Stimulated activated naive B cell treated with anti-CD40 and anti-IgM and Interleukin-4, amounts not matched to agents 10 μg/mL and 1 μg/mL and 100 μg/mL, for 72 hours (primary cell): Measurements from ENCODE around the gene GUCY1A2.
"Not testable (repeated sequence)": the region's sequence is repeated elsewhere in the genome, so short reads cannot be mapped to it uniquely, and the experiment has no call there.

Experiments
- ATAC-seq, 2 donors: fragments of 150-1000 bp; cut with Tn5 transposase; replicated peaks; 2 replicates each; pipeline ENCODE4 v1.10.0; 2021; ENCODE audit warnings: moderate library complexity in 1 of 2
- DNase-seq: peaks from one replicate; pipeline ENCODE4 v3.0.0; 2021
- H3K27ac Mint-ChIP-seq: one replicate; pipeline ENCODE4 v1.8.0; 2022; ENCODE audit warnings: mild to moderate bottlenecking, mixed read lengths
- H3K27me3 Mint-ChIP-seq, 2 donors: one replicate each; pipeline ENCODE4 v1.8.0; 2022; ENCODE audit warnings: mixed read lengths in 2 of 2
- H3K36me3 Mint-ChIP-seq, 2 donors: one replicate each; pipeline ENCODE4 v1.8.0; 2022; ENCODE audit warnings: mixed read lengths in 2 of 2, mild to moderate bottlenecking in 1 of 2
- H3K4me1 Mint-ChIP-seq, 2 donors: one replicate each; pipeline ENCODE4 v1.8.0; 2022; ENCODE audit warnings: mixed read lengths in 2 of 2, mild to moderate bottlenecking in 1 of 2
- H3K4me3 Mint-ChIP-seq, 2 donors: one replicate each; pipeline ENCODE4 v1.8.0; 2022; ENCODE audit warnings: mild to moderate bottlenecking in 2 of 2, mixed read lengths in 2 of 2, moderate library complexity in 1 of 2
- H3K9me3 Mint-ChIP-seq, 2 donors: one replicate each; pipeline ENCODE4 v1.8.0; 2022; ENCODE audit warnings: mixed read lengths in 2 of 2, mild to moderate bottlenecking in 1 of 2

GUCY1A2 gene

GRCh38 chr11:106943089-106943488 is 75.2 kb downstream of the GUCY1A2 start:
- Mint-ChIP-seq H3K9me3 (peaks cover 0 to 2% of the 10 kb centered on the region in 2 donors), H3K4me1 (no peaks in the 10 kb centered on the region), H3K27ac (no peak overlapping the region), H3K27me3 (no peaks in the 10 kb centered on the region), H3K36me3 (no peaks in the 10 kb centered on the region), H3K4me3 (no peak overlapping the region)
- DNase-seq = no peak
- ATAC-seq = no peak

DNA sequence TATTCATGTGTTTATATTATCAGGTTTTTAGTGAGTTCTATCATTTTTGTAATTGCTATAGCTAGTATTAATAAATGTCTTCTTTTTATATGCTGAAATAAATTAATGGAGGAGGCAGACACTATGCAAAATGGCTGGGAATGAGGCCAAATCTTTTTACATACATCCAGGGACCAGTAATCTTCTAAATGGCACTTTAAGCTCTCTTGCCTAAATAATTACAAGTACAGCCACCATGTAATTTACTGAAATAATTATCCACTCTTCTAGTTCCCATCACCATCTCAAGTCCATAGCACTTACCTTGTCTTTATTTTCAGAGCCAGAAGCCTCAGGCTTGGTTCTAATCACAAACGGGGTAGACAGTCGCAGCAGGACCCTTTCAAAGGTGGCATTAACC is 79.1 kb downstream of the GUCY1A2 start:
- Mint-ChIP-seq H3K4me3 (no peak overlapping the region), H3K27me3 (no peaks in the 10 kb centered on the region), H3K4me1 (no peaks in the 10 kb centered on the region), H3K9me3 (peaks cover 2 to 4% of the 10 kb centered on the region in 2 donors), H3K36me3 (no peaks in the 10 kb centered on the region), H3K27ac (no peak overlapping the region)
- ATAC-seq (no peak), DNase-seq (no peak)

DNA sequence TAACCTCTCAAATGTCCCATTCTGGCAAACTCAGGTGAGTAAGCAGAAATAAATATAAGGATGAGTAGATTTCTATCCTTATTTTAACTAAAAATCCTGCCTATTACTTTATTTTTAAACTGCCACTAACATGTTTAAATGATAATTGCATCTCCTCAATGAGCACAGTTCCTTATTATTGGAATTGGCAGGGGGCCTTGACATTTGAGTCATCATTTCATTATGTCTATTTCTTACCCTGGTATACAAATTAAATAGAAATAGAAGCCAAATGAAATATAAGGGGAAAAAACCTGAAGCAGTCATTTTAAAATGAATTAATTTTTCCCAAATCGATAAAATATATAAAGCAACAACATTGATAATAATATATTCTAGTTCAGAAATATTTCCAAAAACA is 81.2 kb downstream of the GUCY1A2 start:
- Mint-ChIP-seq H3K4me1 (no peaks in the 10 kb centered on the region), H3K9me3 (peaks cover 2 to 4% of the 10 kb centered on the region in 2 donors), H3K27ac (no peak overlapping the region), H3K4me3 (no peak overlapping the region), H3K36me3 (no peaks in the 10 kb centered on the region), H3K27me3 (no peaks in the 10 kb centered on the region)
- DNase-seq (no peak), ATAC-seq (no peak)

GRCh38 chr11:106925245-106925644 is 93.0 kb downstream of the GUCY1A2 start:
- no peak overlapping the region for H3K4me3 Mint-ChIP-seq
- peaks cover 0 to 1% of the 10 kb centered on the region in 2 donors for H3K9me3 Mint-ChIP-seq
- no peaks in the 10 kb centered on the region for H3K4me1 Mint-ChIP-seq
- H3K27ac Mint-ChIP-seq = no peak overlapping the region
- ATAC-seq = no peak
- DNase-seq = no peak
- no peaks in the 10 kb centered on the region for H3K36me3 Mint-ChIP-seq
- no peaks in the 10 kb centered on the region for H3K27me3 Mint-ChIP-seq

- Mint-ChIP-seq H3K9me3 (peaks cover 0 to 1% of the 10 kb centered on the region in 2 donors), H3K36me3 (no peaks in the 10 kb centered on the region), H3K27me3 (no peaks in the 10 kb centered on the region)
Measured at GRCh38 chr11:106920899-106921509, 97.3 kb downstream of the GUCY1A2 start.

DNA sequence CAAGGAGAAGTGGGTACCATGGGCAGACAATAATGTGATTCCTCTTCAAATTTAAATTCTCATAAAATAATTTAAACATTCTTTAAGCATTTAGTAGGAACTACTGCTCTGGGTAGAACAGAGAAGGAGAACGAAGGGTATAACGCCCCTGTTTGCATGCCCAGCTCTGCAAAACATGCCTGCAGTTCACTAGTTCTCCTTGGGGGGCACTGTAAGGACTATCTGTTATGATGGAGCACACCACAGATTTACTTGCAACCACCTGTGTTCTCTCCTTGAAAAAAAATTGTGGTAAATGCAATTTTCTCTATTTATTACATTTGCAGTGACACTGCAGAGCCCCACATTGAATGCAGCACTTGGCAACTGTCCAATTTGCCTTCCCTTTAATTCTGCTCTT is 100.3 kb downstream of the GUCY1A2 start:
- Mint-ChIP-seq H3K9me3 (peaks cover 0 to 1% of the 10 kb centered on the region in 2 donors), H3K27ac (no peak overlapping the region), H3K4me3 (no peak overlapping the region), H3K36me3 (no peaks in the 10 kb centered on the region), H3K27me3 (no peaks in the 10 kb centered on the region), H3K4me1 (no peaks in the 10 kb centered on the region)
- ATAC-seq = no peak
- DNase-seq = no peak

More at GRCh38 chr11:106920899-106921509, 97.3 kb downstream of the GUCY1A2 start:
- H3K4me1 Mint-ChIP-seq = no peaks in the 10 kb centered on the region
- no peak overlapping the region for H3K4me3 Mint-ChIP-seq
- no peak for DNase-seq
- no peak overlapping the region for H3K27ac Mint-ChIP-seq
- no peak for ATAC-seq

DNA sequence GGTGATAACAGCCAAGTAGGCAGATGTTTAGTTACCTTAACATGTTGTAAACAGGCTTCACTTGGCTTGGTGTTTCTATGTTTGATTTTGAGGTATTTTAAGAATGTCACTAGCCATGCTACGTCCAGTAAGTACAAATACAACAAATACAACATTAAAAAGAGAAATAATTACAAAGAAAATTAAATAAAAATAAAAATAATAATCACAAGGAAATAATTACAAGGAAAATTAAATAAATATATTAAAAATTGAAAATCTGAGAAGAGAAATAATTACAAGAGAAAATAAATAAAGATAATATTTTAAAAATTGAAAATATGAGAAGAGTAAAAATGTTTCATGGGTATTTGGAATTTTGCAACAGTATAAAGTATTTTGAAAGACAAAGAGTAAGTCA is 103.9 kb downstream of the GUCY1A2 start:
- Mint-ChIP-seq H3K27me3 (no peaks in the 10 kb centered on the region), H3K36me3 (no peaks in the 10 kb centered on the region), H3K9me3 (no peaks in the 10 kb centered on the region), H3K4me1 (no peaks in the 10 kb centered on the region), H3K4me3 (no peak overlapping the region), H3K27ac (no peak overlapping the region)
- no peak for DNase-seq
- ATAC-seq = no peak

- no peaks in the 10 kb centered on the region for H3K4me1 Mint-ChIP-seq
- H3K9me3 Mint-ChIP-seq = no peaks in the 10 kb centered on the region
- DNase-seq (no peak), ATAC-seq (no peak)
- no peak overlapping the region for H3K27ac Mint-ChIP-seq
- H3K4me3 Mint-ChIP-seq = no peak overlapping the region
- H3K36me3 Mint-ChIP-seq = no peaks in the 10 kb centered on the region
- H3K27me3 Mint-ChIP-seq = no peaks in the 10 kb centered on the region
Measured at GRCh38 chr11:106913141-106913540, 105.1 kb downstream of the GUCY1A2 start.

DNA sequence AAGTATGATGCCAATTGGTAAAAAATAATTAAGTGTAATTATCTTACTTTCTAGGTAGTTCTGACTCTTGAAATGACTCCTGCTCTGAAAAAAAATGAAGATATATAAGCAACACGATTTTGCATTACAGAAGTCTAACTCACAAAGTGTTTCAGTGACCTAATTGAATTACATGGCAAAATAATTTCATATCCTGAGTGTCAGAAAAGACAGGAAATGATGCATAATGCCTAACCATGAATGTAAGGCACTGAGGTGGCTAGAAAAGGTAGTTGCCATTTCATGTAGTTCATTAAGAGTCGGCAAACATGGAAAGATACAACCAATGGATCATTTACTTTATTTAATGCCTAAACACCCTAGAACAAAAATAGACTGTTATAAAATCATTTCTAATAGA is 113.5 kb downstream of the GUCY1A2 start:
- H3K4me1 Mint-ChIP-seq = no peaks in the 10 kb centered on the region
- no peak for DNase-seq
- H3K4me3 Mint-ChIP-seq = no peak overlapping the region
- peaks cover 2 to 3% of the 10 kb centered on the region in 2 donors for H3K9me3 Mint-ChIP-seq
- H3K27ac Mint-ChIP-seq = no peak overlapping the region
- no peaks in the 10 kb centered on the region for H3K36me3 Mint-ChIP-seq
- no peak for ATAC-seq
- no peaks in the 10 kb centered on the region for H3K27me3 Mint-ChIP-seq

DNA sequence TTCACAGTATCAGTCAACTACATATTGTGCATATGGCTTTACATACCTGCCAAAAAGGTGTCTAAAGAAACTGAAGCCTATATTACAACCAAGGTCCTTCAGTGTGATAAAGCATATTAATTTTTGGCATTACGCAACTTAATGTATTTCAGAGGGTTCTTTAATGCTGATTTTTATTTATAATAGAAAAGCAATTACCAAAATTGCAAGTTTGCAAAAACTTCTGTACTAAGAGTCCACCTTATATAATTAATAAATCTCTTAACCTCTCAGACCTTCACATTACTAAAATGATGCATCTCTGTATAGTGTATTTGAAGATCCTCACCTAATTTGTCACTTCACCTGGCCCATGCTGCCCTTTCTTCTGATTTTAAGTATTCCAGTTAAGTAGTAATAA is 128.6 kb downstream of the GUCY1A2 start:
- Mint-ChIP-seq H3K9me3 (peaks cover 3 to 7% of the 10 kb centered on the region in 2 donors), H3K4me1 (no peaks in the 10 kb centered on the region), H3K27me3 (no peaks in the 10 kb centered on the region), H3K4me3 (no peak overlapping the region), H3K36me3 (no peaks in the 10 kb centered on the region), H3K27ac (no peak overlapping the region)
- no peak for DNase-seq
- ATAC-seq = no peak

DNA sequence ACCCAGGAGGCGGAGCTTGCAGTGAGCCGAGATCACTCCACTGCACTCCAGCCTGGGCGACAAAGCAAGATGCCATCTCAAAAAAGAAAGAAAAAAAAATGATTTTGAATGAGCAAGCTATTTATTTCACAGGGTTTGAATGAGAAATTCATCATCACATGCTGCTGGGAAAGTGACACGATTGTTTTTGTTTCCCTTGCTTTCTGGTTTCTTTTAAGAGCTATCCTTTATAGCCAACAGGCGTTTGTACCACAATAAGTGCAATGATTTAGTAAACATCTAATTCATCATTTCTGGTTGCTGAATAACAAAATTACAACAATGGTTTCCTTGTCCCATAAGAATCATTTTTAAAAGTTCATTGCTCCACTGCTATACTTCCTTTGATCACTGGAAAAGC is 129.9 kb downstream of the GUCY1A2 start:
- Mint-ChIP-seq H3K4me3 (no peak overlapping the region), H3K27me3 (no peaks in the 10 kb centered on the region), H3K36me3 (no peaks in the 10 kb centered on the region), H3K9me3 (peaks cover 2 to 12% of the 10 kb centered on the region in 2 donors), H3K4me1 (no peaks in the 10 kb centered on the region), H3K27ac (no peak overlapping the region)
- ATAC-seq (no peak), DNase-seq (no peak)

DNA sequence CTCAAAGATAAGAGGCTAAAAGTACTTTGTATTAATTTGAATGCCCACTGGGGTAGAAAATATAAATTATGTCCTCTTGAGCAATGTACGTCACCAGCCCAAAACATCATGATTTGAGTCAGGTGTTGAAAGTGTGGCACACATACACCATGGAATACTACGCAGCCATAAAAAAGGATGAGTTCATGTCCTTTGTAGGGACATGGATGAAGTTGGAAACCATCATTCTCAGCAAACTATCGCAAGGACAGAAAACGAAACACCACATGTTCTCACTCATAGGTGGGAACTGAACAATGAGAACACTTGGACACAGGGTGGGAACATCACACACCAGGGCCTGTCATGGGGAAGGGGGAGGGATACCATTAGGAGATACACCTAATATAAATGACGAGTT is 134.6 kb downstream of the GUCY1A2 start:
- peaks cover 5 to 17% of the 10 kb centered on the region in 2 donors for H3K9me3 Mint-ChIP-seq
- H3K27ac Mint-ChIP-seq, H3K4me1 Mint-ChIP-seq, H3K36me3 Mint-ChIP-seq, ATAC-seq, H3K4me3 Mint-ChIP-seq, DNase-seq, H3K27me3 Mint-ChIP-seq: not testable (repeated sequence)

GRCh38 chr11:106879832-106880546 is 138.3 kb downstream of the GUCY1A2 start:
- Mint-ChIP-seq H3K27me3 (no peaks in the 10 kb centered on the region), H3K27ac (no peak overlapping the region), H3K36me3 (no peaks in the 10 kb centered on the region), H3K4me3 (no peak overlapping the region), H3K4me1 (no peaks in the 10 kb centered on the region), H3K9me3 (peaks cover 8 to 19% of the 10 kb centered on the region in 2 donors)
- ATAC-seq (no peak), DNase-seq (no peak)

- peaks cover 6 to 15% of the 10 kb centered on the region in 2 donors for H3K9me3 Mint-ChIP-seq
- DNase-seq = no peak
- H3K27me3 Mint-ChIP-seq = no peaks in the 10 kb centered on the region
- no peaks in the 10 kb centered on the region for H3K36me3 Mint-ChIP-seq
- no peak overlapping the region for H3K4me3 Mint-ChIP-seq
- ATAC-seq = no peak
- H3K4me1 Mint-ChIP-seq = no peaks in the 10 kb centered on the region
- no peak overlapping the region for H3K27ac Mint-ChIP-seq
Measured at GRCh38 chr11:106879029-106879428, 139.2 kb downstream of the GUCY1A2 start.

- Mint-ChIP-seq H3K36me3 (no peaks in the 10 kb centered on the region), H3K27me3 (no peaks in the 10 kb centered on the region), H3K4me1 (no peaks in the 10 kb centered on the region), H3K4me3 (no peak overlapping the region), H3K9me3 (peaks cover 6 to 8% of the 10 kb centered on the region in 2 donors), H3K27ac (no peak overlapping the region)
- no peak for DNase-seq
- no peak for ATAC-seq
Measured at GRCh38 chr11:106875013-106875412, 143.3 kb downstream of the GUCY1A2 start.
